KMS-11 (cell line): Measurements from ENCODE around the gene PPT1.

Experiments used
- H2AFZ ChIP-seq: fragments of 200-600 bp; sonication (generic); 2 replicates; pipeline ENCODE4 v1.6.1; 2016; ENCODE audit warnings: antibody characterized with exemption, mixed run types, low read depth
- H3K27ac ChIP-seq: fragments of 200-600 bp; sonication (generic); 2 replicates; pipeline ENCODE4 v1.6.1; 2016; ENCODE audit warnings: mild to moderate bottlenecking, mixed run types
- H3K27me3 ChIP-seq: fragments of 200-600 bp; sonication (generic); 2 replicates; pipeline ENCODE4 v1.6.1; 2017; ENCODE audit warnings: mild to moderate bottlenecking, low read depth, mixed run types, moderate library complexity; ENCODE audit not compliant: insufficient read depth
- H3K36me3 ChIP-seq: fragments of 200-600 bp; sonication (generic); 2 replicates; pipeline ENCODE4 v1.6.1; 2017; ENCODE audit warnings: mild to moderate bottlenecking, mixed run types; ENCODE audit not compliant: insufficient read depth
- H3K4me1 ChIP-seq: fragments of 200-600 bp; sonication (generic); 2 replicates; pipeline ENCODE4 v1.6.1; 2016; ENCODE audit warnings: mild to moderate bottlenecking, low read depth, mixed run types; ENCODE audit not compliant: poor library complexity, severe bottlenecking
- H3K4me2 ChIP-seq: fragments of 200-600 bp; sonication (generic); 2 replicates; pipeline ENCODE4 v1.7.0; 2016; ENCODE audit warnings: mild to moderate bottlenecking, mixed run types
- H3K4me3 ChIP-seq: fragments of 200-600 bp; sonication (generic); IDR thresholded peaks from 2 replicates; pipeline ENCODE4 v1.6.1; 2017; ENCODE audit warnings: low read depth, low read length, mixed read lengths; ENCODE audit not compliant: insufficient read depth
- H3K79me2 ChIP-seq: fragments of 200-600 bp; sonication (generic); 2 replicates; pipeline ENCODE4 v1.6.1; 2016; ENCODE audit warnings: low read depth, mixed run types; ENCODE audit not compliant: insufficient read depth
- H3K9ac ChIP-seq: fragments of 200-600 bp; sonication (generic); 2 replicates; pipeline ENCODE4 v1.6.1; 2016; ENCODE audit warnings: mild to moderate bottlenecking, mixed run types
- H4K20me1 ChIP-seq: fragments of 200-600 bp; sonication (generic); 2 replicates; pipeline ENCODE4 v1.6.1; 2016; ENCODE audit warnings: mild to moderate bottlenecking, mixed run types; ENCODE audit not compliant: insufficient read depth
- CTCF ChIP-seq: fragments of 200-600 bp; sonication (generic); conservative IDR thresholded peaks from 2 replicates; pipeline ENCODE4 v1.6.1; 2017; ENCODE audit warnings: low read depth, mild to moderate bottlenecking, antibody characterized with exemption, low read length, moderate library complexity, mixed read lengths

Gene PPT1

GRCh38 chr1:40030528-40031135, 66.4 kb downstream of the PPT1 start:
- no peak overlapping the region for H3K9ac ChIP-seq
- H3K27ac ChIP-seq = no peak overlapping the region
- H3K4me1 ChIP-seq = no peaks in the 10 kb centered on the region
- no peak overlapping the region for H3K4me2 ChIP-seq
- no peaks in the 10 kb centered on the region for H4K20me1 ChIP-seq
- H3K4me3 ChIP-seq = no peak overlapping the region
- no peaks in the 10 kb centered on the region for H3K79me2 ChIP-seq
- H3K36me3 ChIP-seq = no peaks in the 10 kb centered on the region
- TF ChIP-seq CTCF = no peak
- H2AFZ ChIP-seq = no peak overlapping the region
- no peaks in the 10 kb centered on the region for H3K27me3 ChIP-seq

GRCh38 chr1:40029608-40030007, 67.4 kb downstream of the PPT1 start:
- Histone ChIP-seq H3K27ac (no peak overlapping the region), H2AFZ (no peak overlapping the region)

GRCh38 chr1:40027647-40028046, 69.4 kb downstream of the PPT1 start:
- no peaks in the 10 kb centered on the region for H3K27me3 ChIP-seq
- no peak overlapping the region for H3K9ac ChIP-seq
- H2AFZ ChIP-seq = no peak overlapping the region
- no peak overlapping the region for H3K4me2 ChIP-seq
- no peaks in the 10 kb centered on the region for H3K36me3 ChIP-seq
- H3K4me3 ChIP-seq = no peak overlapping the region
- TF ChIP-seq CTCF = no peak
- H4K20me1 ChIP-seq = no peaks in the 10 kb centered on the region
- H3K4me1 ChIP-seq = no peaks in the 10 kb centered on the region
- no peaks in the 10 kb centered on the region for H3K79me2 ChIP-seq
- H3K27ac ChIP-seq = no peak overlapping the region

More at GRCh38 chr1:40029608-40030007, 67.4 kb downstream of the PPT1 start:
- TF ChIP-seq CTCF = no peak
- H3K27me3 ChIP-seq = no peaks in the 10 kb centered on the region
- no peaks in the 10 kb centered on the region for H3K4me1 ChIP-seq
- no peaks in the 10 kb centered on the region for H4K20me1 ChIP-seq
- no peak overlapping the region for H3K4me2 ChIP-seq
- H3K36me3 ChIP-seq = no peaks in the 10 kb centered on the region
- no peak overlapping the region for H3K4me3 ChIP-seq
- no peaks in the 10 kb centered on the region for H3K79me2 ChIP-seq
- no peak overlapping the region for H3K9ac ChIP-seq

- Histone ChIP-seq H3K79me2 (no peaks in the 10 kb centered on the region), H3K4me2 (no peak overlapping the region), H3K27me3 (no peaks in the 10 kb centered on the region), H3K9ac (no peak overlapping the region), H4K20me1 (no peaks in the 10 kb centered on the region), H3K4me1 (no peaks in the 10 kb centered on the region), H3K36me3 (no peaks in the 10 kb centered on the region), H2AFZ (no peak overlapping the region), H3K27ac (no peak overlapping the region), H3K4me3 (no peak overlapping the region)
- TF ChIP-seq CTCF = no peak
Measured at GRCh38 chr1:40024671-40025070, 72.4 kb downstream of the PPT1 start.
